Stimulated activated naive CD4-positive, alpha-beta T cell treated with Interleukin-2 at 50 U/mL for 16 hours (primary cell): ENCODE data around the gene AKR7A3.
A peak's percentile ranks its signal among the peaks of the same experiment; 100 is the strongest.
"Not testable (repeated sequence)": the region's sequence is repeated elsewhere in the genome, so short reads cannot be mapped to it uniquely, and the experiment has no call there.

Experiments
- DNase-seq: peaks from one replicate; lab custom pipeline; 2025; lab: John Stamatoyannopoulos, UW

AKR7A3 gene

DNA sequence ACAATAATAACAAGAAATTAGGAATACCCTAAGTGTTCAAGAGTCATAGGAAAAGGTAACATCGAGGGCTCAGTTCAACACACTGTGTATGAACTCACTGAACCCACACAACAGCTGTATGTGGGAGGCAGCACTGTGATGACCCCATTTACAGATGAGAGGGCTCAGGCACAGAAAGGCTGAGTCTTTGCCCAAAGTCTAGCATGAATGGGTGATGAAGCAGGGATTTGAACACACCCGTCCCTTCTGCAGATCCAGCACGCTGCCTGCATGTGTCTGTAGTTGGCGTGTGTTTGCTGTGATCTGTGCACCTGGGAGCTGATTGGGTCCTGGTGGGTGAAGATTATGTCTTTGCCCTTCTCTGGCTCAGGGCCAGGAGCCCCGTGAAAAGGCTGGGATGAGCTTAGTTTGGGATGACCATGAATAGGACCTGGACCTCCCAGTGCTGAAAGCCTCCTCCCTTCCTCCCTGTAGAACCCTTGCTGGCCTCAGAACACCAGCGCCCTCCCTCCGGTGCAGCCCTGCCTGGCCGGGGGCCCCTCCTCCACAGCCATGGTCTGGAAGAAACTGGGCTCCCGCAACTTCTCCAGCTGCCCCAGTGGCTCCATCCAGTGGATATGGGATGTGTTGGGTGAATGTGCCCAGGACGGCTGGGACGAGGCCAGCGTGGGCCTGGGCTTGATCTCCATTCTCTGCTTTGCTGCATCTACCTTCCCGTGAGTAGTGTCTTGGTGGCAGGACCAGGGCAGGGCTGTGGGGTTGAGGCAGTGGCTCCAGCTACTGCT, 28.7 kb upstream of the AKR7A3 start:
- DNase-seq = no peak

DNA sequence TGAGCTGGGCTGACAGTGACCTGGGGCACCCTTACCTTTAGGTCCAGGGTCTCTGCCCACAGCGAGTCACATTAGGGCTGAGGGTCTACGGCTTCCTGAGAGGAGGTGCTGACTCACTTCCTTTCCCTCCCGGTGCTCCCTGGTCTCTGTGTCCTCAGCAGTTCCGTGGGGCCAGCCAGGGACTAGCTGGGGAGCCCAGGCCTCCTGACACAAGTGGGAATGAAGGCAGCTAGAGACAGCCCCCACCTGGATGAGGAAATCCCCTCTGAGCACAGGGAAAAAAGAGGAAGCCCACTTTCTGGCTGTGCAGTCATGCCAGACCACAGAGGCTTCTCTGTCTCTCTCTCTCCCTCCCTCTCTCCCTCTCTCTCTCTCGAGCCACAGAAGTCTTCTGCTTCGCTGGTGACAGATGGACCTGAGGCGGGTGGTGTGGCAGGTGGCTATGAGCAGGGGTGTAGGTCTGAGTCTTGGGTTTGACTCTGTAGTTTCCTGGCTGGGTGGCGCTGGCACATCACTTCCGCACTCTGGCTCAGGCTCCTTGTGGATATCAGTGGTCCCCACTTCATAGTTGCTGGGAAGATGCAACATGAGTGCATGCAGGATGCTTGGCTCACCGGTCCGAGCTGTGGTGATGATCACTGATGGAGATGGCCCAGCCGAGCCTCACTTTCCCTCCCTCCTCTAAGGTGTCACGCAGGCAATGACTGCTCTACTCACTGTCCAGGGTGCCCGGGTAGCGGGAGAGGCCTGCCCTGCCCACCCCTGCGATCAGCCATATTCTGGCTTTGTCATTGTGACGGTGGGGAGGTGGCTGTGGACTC, 27.0 kb upstream of the AKR7A3 start:
- DNase-seq = no peak

DNA sequence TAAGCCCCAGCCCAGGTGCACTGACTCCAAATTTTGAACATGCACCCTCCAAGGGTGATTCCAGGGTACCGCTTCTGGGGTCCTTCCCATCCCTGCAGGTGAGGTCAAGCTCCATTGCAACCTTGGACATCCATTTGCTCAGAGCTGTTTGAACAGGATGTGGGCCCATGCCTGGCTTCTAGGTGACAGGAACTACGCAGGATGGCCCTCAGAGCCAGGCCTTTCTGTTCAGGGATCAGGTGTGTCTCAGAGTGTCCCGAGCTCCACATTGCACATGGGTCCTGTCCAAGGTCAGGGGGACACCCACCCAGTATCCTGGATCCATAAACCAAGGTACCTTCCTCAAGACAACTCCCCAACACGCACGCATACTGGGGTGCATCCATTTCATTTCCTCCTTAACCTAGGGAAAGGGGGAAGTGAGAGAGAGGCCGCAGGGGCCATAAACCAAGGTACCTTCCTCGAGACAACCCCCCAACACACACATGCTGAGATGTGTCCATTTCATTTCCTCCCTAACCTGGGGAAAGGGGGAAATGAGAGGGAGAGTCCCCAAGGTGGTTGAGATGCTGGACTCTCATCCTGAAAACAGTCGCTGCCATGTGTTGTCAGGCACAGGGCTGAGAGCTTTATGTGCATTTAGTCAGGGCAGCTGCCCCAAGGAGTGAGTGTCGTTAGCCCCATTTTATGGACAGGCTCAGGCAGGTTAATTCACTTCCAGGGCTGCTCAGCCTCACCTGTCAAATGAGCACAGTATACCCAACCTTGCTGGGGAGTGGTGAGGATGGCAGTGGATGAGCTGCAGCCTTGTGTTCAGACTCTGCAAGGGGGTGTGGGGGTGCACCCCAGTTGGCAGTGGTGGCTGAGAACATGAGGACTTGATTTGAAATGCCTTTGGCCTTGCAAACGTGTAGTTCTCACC, 25.7 kb upstream of the AKR7A3 start:
- DNase-seq = no peak

DNA sequence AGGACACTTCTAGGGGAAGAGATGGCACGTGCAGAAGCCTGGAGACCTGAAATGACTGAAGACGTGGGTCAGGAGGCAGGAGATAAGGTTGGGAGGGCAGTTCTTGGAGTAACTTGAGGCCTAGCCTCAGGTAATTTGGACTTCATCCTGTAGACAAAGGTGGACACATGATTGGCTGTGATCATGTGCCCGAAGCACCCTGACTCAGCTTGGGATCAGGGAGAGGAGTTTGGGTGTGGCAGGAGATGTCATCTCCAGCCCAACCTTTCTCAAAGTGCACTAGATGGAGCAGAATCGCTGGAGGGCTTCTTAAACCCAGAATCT, 25.0 kb upstream of the AKR7A3 start:
- DNase-seq = no peak

DNA sequence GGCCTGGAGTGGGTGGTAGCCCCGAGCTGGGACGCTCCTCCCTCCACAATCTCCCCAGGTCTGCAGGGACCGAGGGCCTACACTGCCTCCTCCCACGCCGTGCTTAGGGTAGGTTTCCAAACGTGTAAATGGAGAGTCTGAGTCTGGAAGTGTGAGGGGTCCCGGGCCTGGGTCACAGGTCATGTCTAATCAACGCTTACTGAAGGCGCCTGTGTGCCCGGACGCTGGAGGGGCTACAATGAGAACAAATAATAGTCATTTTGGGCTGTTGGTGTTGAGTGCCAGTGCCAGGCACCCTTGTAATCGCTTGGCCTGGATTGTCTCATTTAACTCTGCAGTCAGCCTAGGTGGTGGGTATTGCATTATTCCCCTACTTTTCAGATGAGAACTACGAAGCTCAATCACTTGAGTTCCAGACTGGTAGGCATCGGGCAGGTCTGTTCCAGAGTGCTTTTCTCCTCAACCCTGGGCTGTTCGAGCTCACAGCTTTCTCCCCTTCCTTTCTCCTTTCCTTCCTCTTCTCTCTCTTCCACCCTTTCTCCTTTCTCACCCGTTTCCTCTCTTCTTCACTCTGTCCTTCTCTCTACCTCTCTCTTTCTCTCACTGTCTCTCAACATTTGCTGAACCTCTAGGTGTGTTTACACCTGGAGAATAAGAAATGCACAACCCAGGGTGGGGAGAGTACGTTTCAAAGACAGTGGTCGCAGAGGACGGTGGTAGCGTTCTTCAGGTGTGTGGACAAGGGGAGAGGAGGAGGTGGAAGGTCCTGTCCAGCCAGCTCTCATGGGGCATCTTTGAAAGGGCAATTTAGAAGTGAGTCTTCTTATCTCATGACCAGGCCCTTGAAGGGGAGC, 24.4 kb upstream of the AKR7A3 start:
- DNase-seq = peak; percentile 40

DNA sequence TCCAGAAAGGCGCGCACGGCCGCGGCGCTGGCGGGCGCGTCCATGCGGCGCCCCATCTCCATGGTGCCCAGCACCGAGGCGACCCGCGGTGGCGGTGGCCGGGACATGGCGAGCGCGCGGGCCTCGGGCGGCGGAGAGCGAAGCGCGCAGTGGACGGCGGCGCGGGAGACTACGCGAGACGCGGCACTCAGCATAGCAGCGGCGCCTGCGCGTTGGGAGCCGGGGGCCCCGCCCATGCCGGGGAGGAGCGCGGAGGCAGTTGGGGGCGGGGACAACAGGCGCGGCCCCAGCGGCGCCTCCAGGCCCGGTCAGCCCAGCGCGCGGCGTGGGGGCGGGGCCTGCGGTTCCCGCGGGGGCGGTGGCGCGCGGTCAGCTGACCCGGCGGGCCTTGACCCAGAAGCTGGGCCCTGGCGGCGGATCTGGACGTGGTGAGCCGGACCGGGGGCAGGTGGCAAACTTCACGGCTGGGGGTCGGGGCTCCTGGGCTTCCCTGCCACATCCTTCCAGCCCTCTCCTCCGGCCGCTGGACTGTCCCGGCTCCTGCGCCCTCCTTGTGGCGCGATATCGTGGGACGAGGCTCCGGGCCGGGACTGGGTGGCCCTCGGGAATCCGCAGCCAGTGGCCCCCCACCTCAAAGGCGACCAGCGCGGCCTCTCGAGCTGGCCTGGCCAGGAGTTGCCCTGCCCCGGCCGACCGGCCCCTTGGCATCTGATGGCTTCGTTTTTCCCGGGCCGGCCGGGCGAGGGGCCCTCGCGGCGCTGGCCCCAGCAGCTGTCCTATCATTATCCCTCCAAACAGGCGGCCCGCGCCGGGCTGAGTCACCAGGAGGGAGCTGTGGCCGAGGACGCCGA, 23.6 kb upstream of the AKR7A3 start, which contains the start of the genes AKR7A2 and SLC66A1:
AKR7A2 (minus strand) TSS at position 214 of the 851 bp plus-strand sequence; CDS start at position 194, 20 bp downstream.
SLC66A1 (plus strand) TSS at position 396 of the 851 bp plus-strand sequence. CDS start 5,352 bp downstream, outside the sequence.
- DNase-seq = peak; percentile 82

DNA sequence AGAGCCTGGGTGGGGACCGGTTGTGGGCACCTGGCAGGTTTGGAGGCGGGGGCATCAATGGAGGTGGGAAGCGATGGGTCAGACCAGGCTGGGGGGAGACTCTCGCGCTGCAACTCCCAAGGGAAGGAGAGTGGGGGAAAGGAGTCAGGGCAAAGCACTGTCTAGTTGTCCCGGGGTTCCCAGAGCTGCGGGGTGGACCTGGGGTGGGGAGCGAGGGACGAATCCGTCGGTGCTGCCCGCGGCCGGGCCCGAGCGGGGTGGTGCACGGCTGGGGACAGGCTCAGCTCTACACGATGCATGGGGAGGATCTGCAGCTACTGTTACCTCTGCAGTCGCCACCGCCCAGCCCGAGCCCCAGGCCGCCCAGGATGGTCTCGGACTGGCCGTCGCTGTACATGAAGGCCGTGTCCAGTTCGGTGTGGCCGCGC, 22.9 kb upstream of the AKR7A3 start:
- DNase-seq = no peak

DNA sequence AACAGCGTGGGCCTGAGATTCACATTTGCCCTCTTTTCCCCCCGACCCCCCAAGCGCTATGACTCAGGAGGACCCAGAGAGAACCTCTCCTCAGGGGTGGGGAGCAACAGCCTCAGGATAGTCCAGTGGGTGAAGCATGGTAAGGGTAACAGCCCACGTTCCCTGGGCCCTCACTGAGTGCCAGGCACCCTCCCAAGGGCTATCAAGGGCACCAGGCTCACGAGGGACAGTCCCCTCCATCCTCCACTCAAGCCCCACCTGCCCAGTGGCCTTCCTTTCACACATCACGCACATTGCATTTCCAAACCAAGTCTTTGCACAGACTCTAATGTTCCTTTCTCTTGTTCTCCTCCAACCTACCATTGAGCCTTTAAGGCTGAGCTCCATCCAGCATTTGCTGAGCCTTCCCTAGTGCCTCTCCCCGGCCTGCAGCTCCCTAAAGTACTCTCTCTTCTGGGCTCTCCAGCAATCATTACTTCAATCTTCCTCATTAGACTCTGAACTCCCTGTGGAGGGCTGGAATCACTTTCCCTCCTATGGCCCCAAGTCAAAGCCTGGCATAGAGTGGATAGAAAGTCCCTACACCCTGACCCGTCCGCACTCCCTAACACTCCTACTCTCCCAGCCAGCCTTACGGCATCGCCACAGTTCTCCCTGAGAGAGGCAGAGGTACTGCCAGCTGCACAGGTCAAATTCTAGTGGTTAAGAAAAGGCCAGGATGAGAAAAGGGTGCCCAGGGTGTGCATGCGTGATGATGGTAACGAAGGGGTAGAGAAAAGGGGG, 22.3 kb upstream of the AKR7A3 start:
- DNase-seq = no peak

DNA sequence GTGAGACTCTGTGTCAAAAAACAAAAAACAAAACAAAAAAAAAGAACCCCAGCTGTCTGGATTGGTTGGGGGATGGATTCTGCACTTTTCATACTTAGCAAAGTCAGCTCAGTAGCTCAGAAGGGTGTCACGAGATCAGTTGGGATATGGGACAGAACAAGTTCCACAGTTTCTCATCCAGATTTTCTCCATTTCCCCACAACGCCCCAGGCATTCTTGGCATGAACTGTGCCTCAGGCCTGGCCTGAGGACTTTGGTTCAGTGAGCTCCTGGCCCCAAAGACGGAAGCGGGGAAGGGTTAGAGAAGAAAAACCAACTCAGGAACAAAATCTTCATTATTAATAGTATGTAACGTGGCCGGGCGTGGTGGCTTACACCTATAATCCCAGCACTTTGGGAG, 21.5 kb upstream of the AKR7A3 start:
- DNase-seq = no peak

DNA sequence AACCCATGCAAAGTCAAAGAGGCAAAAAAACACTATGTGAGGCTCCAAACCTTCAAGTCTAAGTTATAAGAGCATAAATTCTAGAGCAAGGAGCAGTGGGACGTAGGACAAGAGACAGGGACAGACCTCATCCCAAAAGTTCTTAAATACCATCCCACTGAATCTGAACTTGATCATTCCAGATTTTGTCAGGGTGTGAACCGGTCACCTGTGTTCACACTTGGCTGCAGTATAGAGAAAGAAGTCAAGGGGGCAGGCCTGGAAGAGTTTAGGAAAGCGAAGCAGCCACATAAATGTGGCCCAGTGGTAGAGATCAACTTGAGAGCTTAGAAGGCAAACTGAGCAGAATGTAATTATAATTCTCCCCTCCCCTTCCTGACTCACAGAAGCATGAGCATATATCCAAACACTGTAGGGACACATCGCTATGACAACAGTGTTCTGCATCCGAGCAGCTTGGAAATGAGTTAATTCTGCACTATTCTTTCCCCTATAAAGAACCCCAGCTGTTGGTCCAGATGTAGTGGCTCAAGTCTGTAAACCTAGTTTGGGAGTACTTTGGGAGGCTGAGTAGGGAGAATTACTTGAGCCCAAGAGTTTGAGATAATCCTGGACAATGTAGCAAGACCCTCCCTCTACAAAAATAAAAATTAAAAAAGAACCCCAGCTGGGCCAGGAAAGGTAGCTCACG, 20.7 kb upstream of the AKR7A3 start:
- no peak for DNase-seq

DNA sequence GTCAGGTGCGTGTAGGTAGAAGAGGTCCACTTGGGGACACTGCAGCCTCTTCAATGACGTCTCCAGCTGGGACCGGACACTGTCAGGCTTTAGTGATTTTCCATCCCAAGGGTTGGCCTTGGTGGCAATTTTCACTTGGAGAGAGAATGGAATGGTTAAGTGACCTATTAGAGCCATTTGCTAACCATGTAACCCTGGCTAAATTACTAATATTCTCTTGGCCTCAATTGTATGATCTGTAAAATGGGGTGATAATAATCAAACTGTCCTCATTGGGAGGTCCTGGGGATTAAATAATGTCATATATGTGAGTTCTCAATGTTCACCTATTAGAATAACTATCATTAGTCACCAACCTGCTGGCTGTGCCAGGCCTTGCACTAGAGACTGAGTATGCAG, 19.9 kb upstream of the AKR7A3 start:
- no peak for DNase-seq

DNA sequence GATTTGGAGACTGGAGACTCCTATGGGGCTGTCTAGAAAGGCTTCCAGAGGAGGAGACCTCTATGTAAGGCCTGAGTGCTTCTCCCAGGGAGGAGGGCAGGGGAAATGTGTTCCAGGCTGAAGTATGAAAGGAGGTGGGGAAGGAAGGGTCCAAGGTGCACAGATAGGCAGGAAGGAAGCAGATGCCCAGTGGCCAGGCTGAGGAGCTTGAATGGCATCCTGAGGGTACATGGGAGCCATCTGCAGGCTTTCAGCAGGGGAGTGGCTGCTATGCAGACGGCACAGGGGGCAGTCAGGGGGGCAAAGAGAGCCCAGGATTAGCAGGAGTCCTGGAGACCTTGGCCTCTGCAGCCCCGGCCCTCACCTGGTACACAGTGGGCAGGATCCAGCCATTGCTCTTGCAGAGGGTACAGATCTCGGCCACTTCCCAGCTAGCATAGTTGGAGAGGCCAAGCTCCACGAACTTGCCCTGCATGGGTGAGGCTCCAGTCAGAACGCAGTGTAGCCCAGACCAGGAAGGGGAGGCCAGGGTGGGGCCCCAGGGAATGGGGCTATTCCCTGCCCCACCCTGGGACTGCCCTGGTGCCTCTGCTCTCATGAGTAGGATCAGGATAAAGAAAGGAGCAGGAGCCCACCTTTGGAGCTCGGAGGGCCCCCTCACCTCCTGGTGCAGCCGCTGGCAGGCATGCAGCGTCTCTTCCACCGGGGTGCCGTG, 19.4 kb upstream of the AKR7A3 start:
- DNase-seq = no peak

DNA sequence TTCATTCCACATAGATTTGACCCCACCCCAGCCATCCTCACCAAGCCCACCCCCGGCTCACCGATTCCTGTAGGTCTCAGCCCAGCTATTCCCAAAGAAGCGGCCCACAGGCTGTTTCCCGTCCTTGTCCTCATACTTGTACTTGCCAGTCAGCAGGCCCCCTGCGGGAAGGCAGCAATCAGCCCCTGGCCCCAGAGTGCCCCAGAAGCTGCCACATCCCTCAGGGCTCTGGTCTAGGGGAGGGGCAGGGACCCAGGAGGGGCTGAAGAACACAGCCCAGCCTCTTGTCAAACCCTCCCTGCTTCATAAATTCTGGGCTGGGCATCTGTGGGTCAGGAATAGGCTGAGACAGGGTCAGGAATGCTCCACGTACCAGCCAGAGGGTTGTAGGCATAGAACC, 18.4 kb upstream of the AKR7A3 start:
- DNase-seq = no peak

DNA sequence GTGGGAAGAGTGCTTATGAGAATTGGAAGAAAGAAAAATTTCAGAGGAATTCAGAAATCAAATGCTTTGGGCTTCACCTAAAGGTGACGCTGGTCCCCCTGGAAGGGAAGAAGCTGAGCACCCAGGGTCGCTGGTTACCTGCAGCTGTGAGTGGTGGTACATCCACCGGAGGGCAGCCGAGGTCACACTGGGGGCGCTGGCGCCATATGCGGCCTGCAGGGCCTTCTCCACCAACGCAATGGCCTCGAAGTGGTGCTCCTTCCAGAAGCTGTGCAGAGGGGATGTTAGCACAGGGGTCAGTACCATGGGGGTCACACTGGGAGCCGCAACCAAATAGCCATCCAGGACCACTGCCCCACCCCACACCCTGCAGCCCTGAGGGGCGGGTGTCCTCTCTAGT, 17.3 kb upstream of the AKR7A3 start:
- no peak for DNase-seq

DNA sequence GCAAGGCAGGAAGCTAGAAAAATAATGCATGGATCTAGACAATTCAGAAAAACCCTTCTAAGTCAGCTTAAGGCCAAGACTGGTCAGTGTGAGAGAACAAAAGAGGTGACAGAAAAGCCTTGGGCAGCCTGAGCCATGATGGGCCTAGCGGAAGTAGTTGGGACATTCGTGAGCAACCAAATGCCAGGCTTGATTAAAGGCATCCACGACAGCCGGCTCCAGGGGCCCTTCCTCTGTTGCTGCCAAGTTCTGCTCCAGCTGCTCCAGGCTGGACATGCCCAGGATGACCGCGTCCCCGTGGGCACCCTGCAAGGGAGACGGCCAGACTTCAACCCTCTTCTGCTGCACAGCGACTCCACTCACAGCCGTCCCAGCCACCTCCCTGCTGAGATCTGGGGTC, 15.5 kb upstream of the AKR7A3 start:
- not testable (repeated sequence) for DNase-seq

DNA sequence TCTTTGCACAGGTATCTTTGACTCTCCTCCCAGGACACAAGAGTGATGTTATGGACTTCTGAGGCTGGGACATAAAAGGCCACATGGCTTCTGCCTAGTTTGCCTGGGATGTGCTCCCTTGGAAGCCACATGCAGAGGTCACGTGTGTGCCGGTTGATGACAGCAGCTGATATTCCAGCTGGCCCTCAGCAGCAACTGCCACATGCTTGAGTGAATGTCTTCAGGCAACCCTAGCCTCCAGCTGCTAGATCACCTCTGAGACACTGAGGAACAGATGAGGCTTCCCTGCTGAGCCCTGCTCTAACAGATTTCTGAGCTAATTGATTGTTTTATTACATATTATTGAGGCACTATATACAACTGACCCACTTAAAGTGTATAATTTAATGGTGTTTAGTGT, 11.6 kb upstream of the AKR7A3 start:
- DNase-seq = no peak

DNA sequence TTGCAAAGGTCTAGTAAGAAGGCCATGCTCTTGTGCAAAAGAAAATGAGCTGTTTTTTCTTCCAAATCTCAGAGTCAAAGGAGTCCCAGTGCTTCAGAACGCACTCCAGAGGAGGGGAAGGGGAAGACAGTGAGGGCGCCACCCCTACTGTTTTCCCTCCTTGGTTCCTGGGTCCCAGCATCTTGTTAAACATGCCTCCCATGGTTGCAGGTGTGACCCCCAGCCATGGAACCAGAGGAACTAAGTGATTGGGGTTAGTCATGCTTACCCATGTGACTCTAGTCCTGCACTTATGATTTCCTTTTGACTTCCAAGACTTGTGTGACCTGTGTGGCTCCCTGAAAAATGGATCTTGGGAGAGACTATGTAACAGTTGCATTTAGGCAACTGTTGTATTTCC, 6.1 kb upstream of the AKR7A3 start:
- no peak for DNase-seq

DNA sequence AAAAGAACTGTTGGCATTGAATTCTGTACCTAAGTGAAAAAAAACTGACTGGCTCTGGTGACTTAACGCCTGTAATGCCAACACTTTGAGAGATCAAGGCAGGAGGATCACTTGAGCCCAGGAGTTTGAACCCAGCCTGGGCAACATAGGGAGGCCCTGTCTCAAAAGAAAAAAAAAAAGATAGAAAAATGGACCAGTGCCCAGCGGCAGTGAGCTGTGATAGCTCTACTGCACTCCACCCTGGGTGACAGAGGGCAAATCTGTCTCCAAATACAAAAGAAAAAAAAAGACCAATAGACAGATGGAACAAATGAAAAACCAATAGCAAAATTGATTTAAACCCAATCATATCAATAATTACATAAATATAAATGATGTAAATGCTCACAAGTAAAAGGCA, 674 bp upstream of the AKR7A3 start:
- no peak for DNase-seq
